ENCODE measurements around the gene ALDH4A1.
"Not testable (repeated sequence)": the region's sequence is repeated elsewhere in the genome, so short reads cannot be mapped to it uniquely, and the experiment has no call there.

The ALDH4A1 gene

DNA sequence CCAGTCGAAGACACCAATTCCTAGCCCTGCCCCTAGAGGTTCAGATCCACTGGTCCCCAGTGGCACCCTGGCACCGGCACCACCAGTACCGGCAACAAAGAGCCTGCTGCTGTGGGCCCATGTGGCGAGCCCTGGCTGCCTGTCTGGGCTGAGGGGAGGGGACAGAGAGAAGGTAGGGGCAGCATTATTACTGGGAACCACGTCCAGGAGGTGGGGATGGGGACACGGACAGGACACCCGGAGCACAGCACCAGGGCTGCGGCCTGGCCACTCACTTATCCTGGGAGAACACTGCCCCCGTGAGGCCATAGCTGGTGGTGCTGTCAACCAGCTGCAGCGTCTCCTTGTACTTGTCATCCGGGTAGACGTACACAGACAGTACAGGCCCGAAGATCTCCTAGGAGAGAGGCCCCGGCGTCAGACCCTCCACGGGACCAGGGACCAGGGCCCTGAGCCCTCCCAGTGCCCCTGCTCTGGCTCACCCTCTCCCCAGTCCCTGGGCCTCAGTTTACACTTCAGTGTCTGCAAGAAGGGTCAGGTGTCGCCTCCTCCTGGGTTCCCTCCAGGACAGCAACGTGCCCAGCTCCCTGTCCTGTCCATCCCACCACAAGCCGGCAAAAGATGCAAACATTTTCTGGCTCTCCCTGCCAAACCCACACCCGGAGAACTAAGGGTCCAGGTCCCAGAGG lies 27.1 kb downstream of the ALDH4A1 start:
- peak; percentile 71 for DNase-seq

DNA sequence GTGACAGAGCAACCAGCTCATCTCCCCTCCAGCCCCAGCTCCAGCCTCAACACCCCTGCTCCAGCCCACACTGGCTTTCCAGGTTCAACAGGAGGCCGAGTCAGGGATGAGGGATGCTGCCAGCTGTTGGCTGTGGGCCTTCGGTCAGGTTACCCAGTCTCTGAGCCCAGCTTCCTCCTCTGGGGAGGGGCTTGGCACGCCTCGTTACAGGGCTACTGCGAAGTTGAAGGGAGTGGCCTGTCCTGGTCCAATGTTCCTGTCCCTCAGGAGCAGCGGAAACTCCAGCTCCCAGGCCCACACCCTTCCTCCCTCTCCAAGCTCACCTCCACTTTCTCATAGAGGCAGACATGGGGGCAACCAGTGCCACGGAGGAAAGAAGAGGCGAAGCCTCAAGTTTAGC lies 27.8 kb downstream of the ALDH4A1 start:
- no peak for DNase-seq

DNA sequence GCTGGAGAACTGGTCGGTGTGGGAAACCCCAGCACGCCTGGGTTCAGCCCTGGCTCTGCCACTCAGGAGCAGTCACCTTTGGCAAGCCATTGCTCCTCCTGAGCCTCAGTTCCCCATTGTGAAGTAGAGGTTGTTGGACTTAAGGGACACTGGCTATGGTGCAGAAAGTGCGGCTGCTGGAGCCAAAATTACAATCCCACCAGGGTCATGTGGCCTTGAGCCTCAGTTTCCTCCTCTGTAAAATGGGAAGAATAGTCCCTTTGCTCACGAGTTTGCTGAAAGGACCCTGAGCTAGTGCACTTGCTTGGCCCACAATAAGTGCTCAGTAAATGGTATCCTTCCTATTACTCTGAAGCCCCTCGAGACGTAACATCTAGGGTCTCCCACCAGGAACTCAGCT lies 28.3 kb downstream of the ALDH4A1 start:
- no peak for DNase-seq

DNA sequence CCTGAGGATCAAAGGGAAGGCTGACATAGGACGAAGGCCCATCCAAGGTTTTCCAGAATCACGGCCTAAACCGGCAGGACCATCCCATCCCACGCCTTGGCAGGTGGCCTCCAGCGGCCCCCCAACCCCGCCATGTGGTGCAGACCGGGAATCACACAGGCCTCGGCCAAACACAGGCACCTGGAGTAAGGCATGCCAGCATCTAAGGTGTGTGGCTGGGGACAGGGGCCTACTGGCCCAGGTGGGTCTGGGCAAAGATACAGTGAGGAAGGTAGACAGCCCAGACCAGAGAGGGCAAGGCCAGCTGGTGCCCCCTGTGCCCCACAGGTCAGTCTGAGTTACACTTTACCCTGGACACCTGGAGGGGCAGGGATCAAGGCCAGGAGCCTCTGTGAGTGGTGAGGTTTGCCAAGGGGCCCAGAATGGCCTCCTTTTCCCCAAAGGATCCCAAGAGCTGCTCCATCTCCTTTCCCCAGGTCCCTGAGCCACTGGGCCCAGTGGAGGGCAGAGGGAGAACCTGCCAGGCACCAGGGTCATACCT lies 30.2 kb downstream of the ALDH4A1 start:
- DNase-seq, result no peak

DNA sequence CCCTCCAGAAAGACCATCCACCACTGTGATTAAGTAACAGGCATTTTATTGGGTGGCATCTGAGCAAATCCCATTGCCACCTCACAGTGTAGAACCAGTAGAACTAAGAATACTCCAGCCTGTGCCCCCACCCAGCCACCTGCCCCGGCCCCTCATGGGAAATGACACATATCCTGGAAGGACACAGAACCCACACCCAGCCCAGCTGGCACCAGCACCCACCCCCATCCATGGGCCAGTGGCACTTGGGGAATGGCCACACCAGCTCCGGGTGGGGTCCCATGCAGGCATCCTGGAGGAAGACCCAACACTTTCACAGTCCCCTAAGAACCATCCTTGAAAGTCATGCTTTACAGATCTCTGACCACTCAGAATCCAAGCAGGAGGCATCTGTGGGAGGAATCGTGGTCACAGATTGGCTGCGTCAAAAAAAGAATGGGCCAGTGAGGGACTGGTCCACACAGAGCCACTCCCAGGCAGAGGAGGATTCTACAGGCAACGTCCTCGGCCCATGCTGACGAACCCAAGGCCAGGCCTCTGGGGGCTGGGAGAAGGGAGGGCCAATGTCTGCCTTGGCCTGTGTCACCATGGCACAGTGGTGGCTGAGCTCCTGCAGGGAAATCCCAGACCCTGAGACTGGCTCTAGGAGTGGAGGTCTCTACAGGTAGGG lies 30.8 kb downstream of the ALDH4A1 start:
- no peak for DNase-seq

DNA sequence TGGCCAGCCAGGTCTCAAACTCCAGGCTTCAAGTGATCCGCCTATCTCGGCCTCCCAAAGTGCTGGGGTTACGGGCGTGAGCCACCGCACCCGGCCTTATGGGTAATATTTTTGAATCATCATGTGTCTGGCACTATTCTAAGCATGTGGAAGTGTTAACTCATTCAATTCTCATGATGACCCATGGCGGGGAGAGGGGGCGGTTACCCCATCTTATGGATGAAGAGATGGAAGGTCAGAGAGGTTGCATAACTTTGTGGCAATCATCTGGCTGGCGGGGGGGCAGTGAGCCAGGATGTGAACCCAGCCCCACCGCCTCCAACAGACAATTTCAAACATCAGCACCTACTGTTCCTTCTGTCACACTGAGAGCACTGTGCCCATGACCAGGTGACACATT lies 31.4 kb downstream of the ALDH4A1 start:
- no peak for DNase-seq

DNA sequence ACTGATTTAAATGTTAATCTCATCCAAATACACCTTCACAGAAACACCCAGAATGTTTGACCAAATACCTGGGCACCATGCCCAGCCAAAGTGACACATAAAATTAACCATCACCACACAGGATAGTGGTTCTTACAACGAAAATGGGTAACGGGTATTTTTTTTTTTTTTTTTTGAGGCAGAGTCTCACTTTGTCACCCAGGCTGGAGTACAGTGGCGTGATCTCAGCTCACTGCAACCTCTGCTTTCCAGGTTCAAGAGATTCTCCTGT lies 31.8 kb downstream of the ALDH4A1 start:
- not testable (repeated sequence) for DNase-seq

DNA sequence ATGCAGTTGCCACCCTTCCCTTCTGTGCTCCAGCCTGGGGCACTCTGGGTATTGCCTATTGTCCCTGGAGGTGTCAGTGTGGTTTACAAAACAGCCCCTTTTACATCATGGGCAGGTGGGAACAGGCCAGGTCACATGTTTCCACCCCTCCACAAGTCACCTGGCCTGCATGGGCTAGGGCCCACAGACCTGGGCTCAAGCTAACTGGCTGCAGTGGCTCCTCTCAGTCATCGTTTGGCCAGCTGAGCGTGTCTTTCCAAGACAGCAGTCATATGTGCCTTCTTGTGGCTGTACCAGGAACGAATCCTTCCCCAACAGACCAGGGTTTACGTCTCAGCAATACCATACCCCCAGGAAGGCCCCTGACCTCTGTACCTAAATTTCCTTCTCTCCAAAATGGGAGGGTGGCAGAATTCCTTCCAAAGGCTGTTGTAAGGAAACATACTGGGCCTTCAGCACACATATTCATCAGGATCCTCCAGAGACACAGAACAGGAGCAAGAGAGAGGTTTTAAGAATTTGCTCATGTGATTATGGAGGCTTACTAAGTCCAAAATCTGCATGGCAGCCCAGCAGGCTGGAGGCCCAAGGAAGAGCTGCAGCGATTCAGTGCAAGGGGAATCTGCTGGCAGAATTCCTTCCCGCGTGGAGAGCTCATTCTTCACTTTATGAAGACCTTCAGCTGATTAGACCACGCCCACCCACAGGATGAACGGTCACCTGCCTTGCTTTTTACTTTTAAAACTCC lies 32.3 kb downstream of the ALDH4A1 start:
- no peak for DNase-seq

DNA sequence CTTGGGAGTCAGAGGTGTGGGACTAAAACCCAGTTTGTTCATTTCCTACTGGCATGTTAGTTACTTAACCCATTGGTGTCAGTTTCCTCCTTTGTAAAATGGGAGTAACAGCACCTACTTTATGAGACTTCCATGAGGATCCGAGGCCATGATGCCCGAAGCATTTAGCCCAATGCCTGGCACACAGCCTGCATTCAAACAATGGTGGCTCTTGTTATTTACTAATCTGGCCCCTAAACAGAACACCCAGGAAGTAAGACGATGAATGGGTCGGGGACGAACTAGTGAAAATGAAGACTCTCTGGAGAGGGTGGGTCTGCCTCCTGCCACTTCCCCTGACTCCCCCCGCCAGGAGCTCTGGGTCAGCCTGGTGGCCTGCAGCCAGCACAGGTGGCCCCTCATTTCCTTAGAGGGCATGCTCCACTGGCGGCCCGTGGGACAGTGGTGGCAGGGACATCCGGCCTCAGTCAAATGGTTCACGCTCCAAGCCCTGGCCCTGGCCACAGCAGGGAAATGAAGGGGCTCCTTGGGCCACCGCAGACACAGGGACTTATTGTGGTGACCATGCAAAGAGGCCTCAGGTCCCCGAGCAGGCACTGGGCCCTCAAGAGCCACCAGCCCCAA lies 33.4 kb downstream of the ALDH4A1 start:
- no peak for DNase-seq

DNA sequence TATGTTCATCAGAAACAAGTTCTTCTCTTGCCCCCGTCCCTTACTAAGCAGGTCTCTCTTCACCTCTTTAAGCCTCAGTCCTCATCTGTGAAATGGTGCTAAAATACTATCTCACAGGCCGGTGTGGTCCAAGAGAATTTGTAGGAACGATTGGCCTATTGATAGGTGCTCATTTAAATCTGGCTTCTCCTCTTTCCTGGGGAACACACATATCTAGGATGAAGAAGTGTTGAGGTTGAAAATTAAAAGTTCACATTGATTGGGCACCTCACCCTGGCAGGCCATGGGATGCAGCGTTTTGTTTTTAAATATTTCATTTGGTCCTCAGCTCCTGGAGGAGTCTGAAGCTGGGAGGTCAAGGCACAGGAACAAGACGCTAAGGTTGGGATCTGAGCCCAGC lies 34.0 kb downstream of the ALDH4A1 start:
- no peak for DNase-seq

DNA sequence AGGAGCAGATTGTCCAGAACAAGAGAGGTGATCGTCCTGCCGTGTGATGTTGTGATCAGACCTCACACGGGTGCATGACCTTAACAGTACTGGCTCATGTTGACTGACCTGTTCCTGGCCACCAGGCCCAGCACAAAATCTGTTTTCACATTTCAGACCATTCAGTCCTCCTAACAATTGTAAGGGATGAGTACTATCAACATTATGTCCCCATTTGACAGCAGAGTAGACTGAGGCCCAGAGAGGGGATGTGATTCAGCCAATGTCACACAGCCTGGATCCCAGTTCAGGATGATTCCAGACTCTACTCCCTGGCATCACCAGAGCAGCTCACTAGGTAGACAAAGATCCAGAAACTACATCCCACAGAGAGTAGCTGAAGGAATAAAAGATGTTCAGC lies 35.5 kb downstream of the ALDH4A1 start:
- DNase-seq, result no peak

DNA sequence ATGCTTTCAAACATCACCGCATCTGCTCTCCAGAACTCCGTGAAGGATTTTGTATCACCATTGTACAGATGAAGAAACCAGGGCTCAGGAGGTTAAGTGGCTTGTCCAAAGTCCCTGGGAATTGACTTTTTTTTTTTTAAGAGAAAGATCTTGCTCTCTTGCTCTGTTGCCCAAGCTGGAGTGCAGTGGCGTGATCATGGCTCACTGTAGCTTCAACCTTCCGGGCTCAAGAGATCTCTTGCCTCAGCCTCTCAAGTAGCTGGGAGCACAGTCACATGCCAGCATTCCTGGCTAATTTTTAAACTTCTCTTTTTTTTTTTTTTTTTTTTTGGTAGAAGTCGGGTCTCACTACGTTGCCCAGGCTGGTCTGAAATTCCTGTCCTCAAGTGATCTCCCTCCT lies 36.0 kb downstream of the ALDH4A1 start:
- DNase-seq, result no peak

DNA sequence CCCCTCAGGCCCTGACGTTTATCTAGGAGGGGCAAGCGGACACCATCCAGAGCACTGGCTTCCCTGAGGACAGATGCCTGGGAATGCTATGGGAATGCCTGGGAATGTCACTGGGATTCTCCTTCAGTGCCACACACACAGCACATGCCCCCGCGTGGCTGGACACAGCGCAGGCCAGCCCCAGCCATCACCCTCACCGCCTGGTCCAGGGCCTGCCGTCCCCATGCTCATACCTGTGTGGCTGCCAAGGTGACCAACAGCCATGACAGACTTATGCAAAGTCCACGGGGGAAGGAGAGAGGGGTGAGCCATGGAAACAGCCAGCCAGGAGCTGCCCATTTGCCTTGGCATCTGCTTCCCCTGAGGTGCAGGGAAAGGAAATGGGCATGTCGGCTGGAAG lies 37.2 kb downstream of the ALDH4A1 start:
- DNase-seq, result no peak

DNA sequence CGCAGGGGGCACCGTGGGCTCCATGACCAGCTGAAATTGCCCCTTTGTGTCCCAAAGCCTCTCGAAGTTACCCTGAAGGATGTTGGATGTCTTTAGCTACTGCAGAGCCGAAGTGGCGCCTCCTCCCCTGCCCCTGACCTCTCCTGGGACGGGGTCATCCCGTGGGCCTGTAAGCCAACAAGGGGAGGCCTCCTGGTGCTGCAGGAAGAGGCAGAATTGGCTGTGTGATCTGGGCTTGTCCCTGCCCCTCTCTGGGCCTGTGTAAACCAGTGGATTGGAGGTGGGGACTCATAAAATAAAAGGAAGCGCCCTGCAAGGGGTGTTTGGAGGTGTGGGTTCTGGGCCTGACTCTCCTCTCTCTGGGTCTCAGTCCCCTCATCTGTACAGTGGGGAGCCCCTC lies 40.8 kb downstream of the ALDH4A1 start:
- no peak for DNase-seq

DNA sequence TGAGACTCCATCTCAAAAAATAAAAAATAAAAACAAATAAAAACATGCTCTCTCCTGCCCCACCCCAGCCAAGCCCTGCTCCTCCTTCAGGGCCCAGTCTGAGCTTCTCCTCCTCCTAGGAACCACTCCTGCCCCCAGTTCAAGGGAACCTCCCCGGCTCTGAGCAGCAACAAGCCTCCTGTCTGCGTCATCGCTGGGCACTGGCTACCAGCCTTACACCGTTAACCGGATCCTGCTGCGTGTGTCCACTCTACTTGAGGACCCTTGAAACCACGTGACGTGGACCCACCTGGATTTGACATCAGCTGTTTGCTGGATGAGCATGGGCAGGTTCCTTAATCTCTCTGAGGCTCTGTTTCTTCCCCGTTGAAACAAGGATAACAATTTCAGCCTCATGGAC lies 41.3 kb downstream of the ALDH4A1 start:
- DNase-seq, result no peak

DNA sequence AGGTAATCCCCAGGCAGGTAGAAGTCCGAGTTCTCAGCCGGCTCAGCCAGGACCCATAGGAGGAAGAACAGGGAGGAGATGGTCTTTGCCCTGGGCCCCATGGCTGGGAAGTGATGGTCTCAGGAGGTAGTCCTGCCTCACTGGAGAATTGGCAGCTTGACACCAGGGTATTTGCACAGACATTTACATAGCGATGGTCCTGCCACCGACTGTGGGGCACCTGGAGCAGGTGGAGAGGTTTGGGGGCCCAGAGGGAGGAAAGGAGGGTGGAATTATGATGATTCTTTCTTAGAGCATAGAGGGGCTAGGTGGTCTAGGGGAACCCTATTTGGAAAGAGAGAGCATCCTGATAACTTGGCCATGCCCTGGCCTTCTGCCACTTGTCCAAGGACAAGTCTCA lies 42.8 kb downstream of the ALDH4A1 start, which contains the start of gene TAS1R2:
TSS of gene TAS1R2 (minus strand) at position 101 of the 400 bp plus-strand sequence. CDS start at position 101, 0 bp downstream.
- no peak for DNase-seq

DNA sequence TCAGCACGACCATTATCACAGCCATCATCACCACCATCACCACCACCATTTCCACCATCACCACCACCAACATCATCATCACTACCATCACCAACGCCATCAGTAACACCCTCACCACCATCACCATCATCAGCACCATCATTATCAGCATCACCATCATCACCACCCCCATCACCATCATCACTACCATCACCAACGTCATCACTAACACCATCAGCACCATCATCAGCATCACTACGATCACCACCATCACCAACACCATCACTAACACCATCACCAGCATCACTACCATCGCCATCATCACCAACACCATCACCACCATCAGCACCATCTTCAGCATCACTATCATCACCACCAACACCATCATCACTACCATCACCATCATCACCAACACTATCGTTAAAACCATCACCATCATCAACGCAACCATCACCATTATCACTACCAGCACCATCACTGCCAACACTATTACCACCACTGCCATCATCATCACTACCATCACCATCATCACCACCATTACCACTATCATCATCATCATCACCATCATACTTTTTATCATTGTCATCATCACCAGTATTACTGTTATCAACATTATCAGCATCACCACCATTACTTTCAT lies 44.2 kb downstream of the ALDH4A1 start:
- DNase-seq, result no peak

DNA sequence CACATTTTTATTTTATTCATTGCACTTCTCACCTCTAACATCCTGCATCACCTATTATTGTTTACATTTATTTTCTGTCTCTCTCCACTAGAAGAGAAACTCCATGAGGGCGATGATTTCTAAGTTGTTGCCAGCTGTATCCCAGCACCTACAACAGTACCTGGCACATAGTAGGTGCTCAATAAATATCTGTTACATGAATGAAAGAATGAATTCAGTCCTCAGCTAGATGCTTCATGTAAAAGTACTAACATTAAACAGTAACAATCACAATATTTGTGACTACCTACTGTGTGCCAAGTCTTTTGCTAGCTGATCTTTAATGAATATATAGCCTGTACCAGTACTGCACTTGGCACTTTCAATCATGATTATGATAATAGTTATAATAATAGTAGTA lies 45.9 kb downstream of the ALDH4A1 start:
- DNase-seq, result no peak

DNA sequence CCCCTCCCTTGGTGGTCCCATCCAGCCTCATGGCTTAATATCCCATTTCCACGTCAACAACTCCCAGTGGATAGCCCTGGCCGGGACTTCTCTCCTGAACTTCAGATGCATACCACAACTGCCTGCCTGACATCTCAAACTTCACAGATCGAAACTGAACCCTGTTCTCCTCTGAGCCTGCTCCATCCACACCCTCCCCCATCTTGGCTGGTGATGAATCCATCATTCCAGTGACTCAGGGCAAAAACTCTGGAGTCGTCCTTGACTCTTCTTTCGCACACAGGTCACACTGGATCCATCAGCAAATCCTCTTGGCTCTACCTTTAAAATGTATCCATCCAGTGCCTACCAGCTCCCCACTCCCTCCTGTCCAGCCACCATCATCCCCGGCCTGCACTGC lies 46.8 kb downstream of the ALDH4A1 start:
- DNase-seq, result no peak

DNA sequence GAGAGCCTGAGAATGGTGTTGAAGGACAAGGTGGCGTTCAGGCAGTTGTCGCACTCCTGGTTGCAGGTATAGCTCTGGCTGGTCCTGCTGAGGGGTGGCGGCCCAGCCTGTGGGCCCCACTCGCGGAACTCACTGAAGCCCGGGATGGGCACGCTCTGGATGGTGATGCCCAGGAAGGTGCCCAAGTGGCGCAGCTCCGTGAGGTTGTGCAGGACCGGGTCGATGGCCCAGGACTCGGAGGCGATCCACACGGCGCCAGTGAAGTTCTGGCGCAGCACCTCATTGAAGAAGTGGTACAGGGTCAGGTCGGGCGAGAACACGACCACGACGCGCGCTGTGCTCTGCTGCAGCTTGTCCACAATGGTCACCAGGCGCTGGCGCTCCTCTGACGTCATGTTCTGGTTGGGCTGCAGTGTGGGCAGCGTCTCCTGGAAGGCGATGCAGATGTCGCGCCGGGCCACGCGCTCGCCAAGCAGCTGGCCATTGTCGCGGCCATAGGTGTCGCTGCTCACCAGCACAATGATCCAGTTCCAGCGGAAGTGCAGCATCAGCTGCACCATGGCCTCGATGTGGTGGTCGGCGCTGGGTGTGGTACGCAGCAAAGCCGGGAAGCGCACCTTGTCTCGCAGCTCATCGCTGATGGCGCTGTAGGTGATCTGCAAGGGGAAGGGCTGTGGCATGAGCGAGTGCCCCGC lies 47.9 kb downstream of the ALDH4A1 start:
- DNase-seq, result no peak

DNA sequence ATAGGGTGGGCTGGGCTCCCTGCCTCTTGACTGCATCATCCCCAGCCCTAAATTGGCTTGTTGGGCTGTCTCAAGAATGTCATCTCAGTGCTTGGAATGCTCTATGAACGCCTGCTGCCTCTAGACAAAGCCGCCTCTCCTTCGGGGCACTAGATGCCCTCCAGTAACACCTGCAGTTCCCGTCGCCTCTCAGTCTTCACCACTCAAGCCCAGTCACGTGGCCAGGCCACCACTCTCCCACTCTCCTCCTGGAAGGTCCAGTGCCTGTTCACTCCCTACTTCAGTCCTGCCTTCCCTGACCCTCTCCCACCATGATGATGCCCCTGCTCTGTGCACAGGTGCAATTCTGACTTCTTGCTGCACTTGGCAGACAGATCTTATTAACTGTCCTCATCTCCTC lies 49.9 kb downstream of the ALDH4A1 start:
- DNase-seq, result no peak

DNA sequence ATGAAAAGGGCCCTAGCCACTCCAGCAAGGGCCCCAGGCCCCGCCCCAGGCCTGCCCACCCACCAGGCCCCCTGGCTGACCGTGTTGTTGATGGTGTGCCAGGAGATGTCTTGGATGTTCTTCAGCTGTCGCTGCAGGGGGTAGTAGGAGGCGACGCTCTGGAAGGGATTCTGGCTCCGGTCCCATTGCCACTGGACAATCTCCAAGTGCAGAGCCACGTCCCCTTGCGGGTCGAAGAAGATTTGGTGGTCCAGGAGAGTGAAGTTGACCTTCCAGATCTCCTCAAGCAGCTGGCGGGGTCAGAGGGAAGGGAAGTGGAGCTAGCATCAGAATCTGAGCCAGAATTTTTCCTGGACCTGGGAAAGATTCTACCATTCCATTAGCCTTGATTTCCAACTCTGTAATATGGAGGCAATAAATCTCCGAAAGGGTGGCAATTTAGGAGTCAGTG lies 53.1 kb downstream of the ALDH4A1 start:
- no peak for DNase-seq
